Head of caudate nucleus (tissue), 42 donors: ENCODE data around the gene EMC1.

Experiments used
- DNase-seq, 42 donors: peaks; one replicate each; pipeline versions ENCODE4 v3.0.0 to v3.0.0-alpha.2; 2020 to 2021; ENCODE audit warnings: mixed read lengths in 7 of 42
- intact Hi-C: fragments of 100-400 bp; cut with DNase I; formaldehyde crosslinking; loops from one replicate; pipeline ENCODE4 v1.15.0; 2022

Gene EMC1

GRCh38 chr1:19166066-19166465 is 85.3 kb downstream of the EMC1 start:
- no peak for DNase-seq
- intact Hi-C loops: no loop called here
